Immature natural killer cell (primary cell): ENCODE results near the gene TMEM121B. TPM values are rescaled to one million over a fixed set of nuclear protein-coding genes. Genes with fewer than 3 reads are reported as not detected.

Experiments used
- DNase-seq, 3 donors: peaks; one replicate each; pipeline ENCODE4 v3.0.0; 2022; ENCODE audit warnings: mixed read lengths in 1 of 3
- H3K27ac Mint-ChIP-seq, 6 donors: one replicate each; pipeline ENCODE4 v1.8.0; 2020; ENCODE audit warnings: mixed read lengths in 6 of 6, mild to moderate bottlenecking in 5 of 6, inconsistent platforms in 4 of 6, moderate library complexity in 3 of 6
- H3K27me3 Mint-ChIP-seq, 3 donors: one replicate each; pipeline ENCODE4 v1.8.0; 2020 to 2021; ENCODE audit warnings: low read depth in 3 of 3, mild to moderate bottlenecking in 3 of 3, mixed read lengths in 3 of 3, moderate library complexity in 3 of 3, inconsistent platforms in 1 of 3
- H3K36me3 Mint-ChIP-seq, 3 donors: one replicate each; pipeline ENCODE4 v1.8.0; 2020; ENCODE audit warnings: mixed read lengths in 3 of 3, inconsistent platforms in 2 of 3, mild to moderate bottlenecking in 2 of 3
- H3K4me1 Mint-ChIP-seq, 2 donors: one replicate each; pipeline ENCODE4 v1.8.0; 2020; ENCODE audit warnings: inconsistent platforms in 2 of 2, mild to moderate bottlenecking in 2 of 2, mixed read lengths in 2 of 2, moderate library complexity in 1 of 2
- H3K4me3 Mint-ChIP-seq, 5 donors: one replicate each; pipeline ENCODE4 v1.8.0; 2020; ENCODE audit warnings: mild to moderate bottlenecking in 5 of 5, mixed read lengths in 5 of 5, inconsistent platforms in 3 of 5, moderate library complexity in 3 of 5
- H3K9me3 Mint-ChIP-seq, 6 donors: one replicate each; pipeline ENCODE4 v1.8.0; 2020; ENCODE audit warnings: mild to moderate bottlenecking in 6 of 6, mixed read lengths in 6 of 6, inconsistent platforms in 4 of 6, moderate library complexity in 3 of 6
- polyA plus RNA-seq, 3 donors: library from polyadenylated mRNA; unstranded; fragments of 300-500 nt; fragmentation: Illumina TruSeq; gene quantifications; one replicate each; pipeline ENCODE4 v1.2.3, GENCODE V29; 2021

TMEM121B gene
- polyA plus RNA-seq, 3 donors from 2014 or later = not detected

- Mint-ChIP-seq H3K4me3 (no peak overlapping the region), H3K9me3 (no peaks in the 10 kb centered on the region), H3K36me3 (peaks cover 0 to 8% (median 0%) of the 10 kb centered on the region in 3 donors), H3K27ac (no peak overlapping the region), H3K4me1 (no peaks in the 10 kb centered on the region), H3K27me3 (peaks cover 0 to 6% (median 0%) of the 10 kb centered on the region in 3 donors)
- DNase-seq = no peak
Observed at GRCh38 chr22:17131686-17132085, 10.5 kb upstream of the TMEM121B start.

DNA sequence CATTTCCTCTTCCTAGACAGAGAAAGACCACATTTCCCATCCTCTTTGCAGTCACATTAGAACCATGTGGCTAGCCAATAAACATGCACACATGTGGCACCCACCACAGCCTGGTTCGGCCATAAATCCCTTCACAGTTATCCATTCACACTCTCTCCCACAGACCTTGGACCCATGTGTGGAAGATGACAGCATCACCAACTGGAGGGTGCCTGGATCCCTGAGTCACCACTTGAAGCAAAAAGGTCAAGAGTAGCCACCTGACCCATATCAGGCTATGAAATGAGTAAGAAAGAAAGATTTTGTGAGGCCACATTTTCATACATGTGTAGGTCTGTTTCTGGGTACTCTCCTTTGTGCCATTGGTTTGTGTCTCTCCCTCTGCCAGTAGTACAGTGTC lies 9.0 kb upstream of the TMEM121B start:
- H3K4me3 Mint-ChIP-seq = no peak overlapping the region
- peaks cover 0 to 7% (median 0%) of the 10 kb centered on the region in 3 donors for H3K36me3 Mint-ChIP-seq
- H3K27me3 Mint-ChIP-seq = peaks cover 0 to 6% (median 0%) of the 10 kb centered on the region in 3 donors
- H3K9me3 Mint-ChIP-seq = no peaks in the 10 kb centered on the region
- no peaks in the 10 kb centered on the region for H3K4me1 Mint-ChIP-seq
- no peak for DNase-seq
- no peak overlapping the region for H3K27ac Mint-ChIP-seq

DNA sequence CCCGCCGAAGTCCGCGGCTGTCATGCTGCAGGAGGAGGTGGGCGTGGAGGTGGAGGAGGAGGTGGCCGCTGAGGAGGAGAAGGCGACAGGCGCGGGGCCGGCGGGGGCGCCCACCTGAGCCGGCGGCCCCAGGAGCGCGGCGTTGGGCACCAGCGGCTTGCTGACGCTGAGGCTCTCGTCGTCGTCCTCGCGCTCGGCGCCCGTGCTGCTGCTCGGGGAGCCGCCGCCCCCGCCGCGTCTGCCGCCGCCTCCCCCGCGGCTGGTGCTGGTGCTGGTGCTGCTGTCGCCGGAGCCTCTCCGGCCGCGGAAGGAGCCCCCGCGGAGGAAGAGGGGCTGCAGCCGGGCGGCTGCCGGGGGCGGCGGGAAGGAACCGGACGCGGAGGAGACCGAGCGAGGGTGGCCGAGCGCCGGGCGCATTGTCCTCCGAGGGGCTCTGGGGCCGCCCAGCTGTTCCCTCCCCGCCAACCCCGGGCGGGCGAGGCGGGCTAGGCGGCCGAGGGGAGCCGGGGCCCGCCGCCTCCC lies 388 bp downstream of the TMEM121B start:
- H3K36me3 Mint-ChIP-seq = no peaks in the 10 kb centered on the region
- peaks cover 7 to 19% (median 16%) of the 10 kb centered on the region in 3 donors for H3K27me3 Mint-ChIP-seq
- DNase-seq = no peak
- peaks cover 0 to 1% (median 0%) of the 10 kb centered on the region in 6 donors for H3K9me3 Mint-ChIP-seq
- H3K27ac Mint-ChIP-seq = no peak overlapping the region
- H3K4me1 Mint-ChIP-seq = peaks cover 33 to 43% of the 10 kb centered on the region in 2 donors
- no peak overlapping the region for H3K4me3 Mint-ChIP-seq

- no peak overlapping the region for H3K27ac Mint-ChIP-seq
- peak; percentile 49 to 68 (median 67) for DNase-seq
- H3K4me3 Mint-ChIP-seq = peak overlapping the region in 1 of 5 donors; percentile 52
- H3K36me3 Mint-ChIP-seq = no peaks in the 10 kb centered on the region
- peaks cover 38 to 48% of the 10 kb centered on the region in 2 donors for H3K4me1 Mint-ChIP-seq
- H3K9me3 Mint-ChIP-seq = peaks cover 0 to 1% (median 0%) of the 10 kb centered on the region in 6 donors
- H3K27me3 Mint-ChIP-seq = peaks cover 7 to 19% (median 16%) of the 10 kb centered on the region in 3 donors
Observed at GRCh38 chr22:17120281-17120680, 879 bp downstream of the TMEM121B start.

DNA sequence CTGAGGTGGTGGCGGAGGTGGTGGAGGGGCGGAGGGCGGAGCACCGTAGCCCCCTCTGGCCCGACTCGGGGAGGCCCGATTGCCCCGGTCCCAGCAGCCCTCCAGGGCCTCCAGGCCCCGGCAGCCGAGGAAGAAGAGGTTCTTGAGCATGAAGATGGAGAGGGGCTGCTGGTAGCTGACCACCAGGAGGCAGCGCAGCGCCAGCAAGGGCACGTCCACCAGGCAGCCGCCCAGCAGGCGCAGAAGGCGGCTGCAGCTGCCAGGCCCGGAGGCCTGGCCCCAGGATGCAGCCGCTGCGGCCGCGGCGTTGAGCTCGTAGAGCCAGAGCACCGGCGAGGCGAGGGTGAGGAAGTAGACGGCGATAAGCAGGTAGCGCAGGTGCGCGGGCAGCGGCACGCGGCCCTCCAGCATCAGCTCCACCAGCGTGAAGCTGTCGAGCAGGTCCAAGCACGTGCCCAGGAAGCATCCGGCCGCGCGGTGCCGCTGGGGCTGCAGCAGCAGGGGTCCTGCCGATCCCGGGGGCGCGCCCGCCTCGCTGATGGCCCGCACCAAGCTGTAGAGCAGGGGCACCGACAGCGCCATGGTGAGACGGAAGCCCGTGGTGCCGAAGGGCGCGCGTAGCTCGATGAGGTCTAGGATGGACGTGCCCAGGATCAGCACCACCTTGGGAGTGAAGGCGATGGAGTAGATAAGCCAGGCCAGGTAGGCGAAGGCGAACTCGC lies 1.5 kb downstream of the TMEM121B start:
- Mint-ChIP-seq H3K27ac (no peak overlapping the region), H3K36me3 (no peaks in the 10 kb centered on the region), H3K4me3 (peak overlapping the region in 3 of 5 donors; percentile 42 to 81 (median 59)), H3K4me1 (peaks cover 45 to 55% of the 10 kb centered on the region in 2 donors), H3K9me3 (peaks cover 0 to 1% (median 0%) of the 10 kb centered on the region in 6 donors), H3K27me3 (peaks cover 7 to 19% (median 16%) of the 10 kb centered on the region in 3 donors)
- DNase-seq = no peak

- Mint-ChIP-seq H3K4me3 (peak overlapping the region; percentile 66 to 82 (median 78)), H3K4me1 (peaks cover 45 to 58% of the 10 kb centered on the region in 2 donors), H3K9me3 (peaks cover 0 to 1% (median 0%) of the 10 kb centered on the region in 6 donors), H3K36me3 (no peaks in the 10 kb centered on the region), H3K27me3 (peaks cover 7 to 19% (median 16%) of the 10 kb centered on the region in 3 donors), H3K27ac (peak overlapping the region in 3 of 6 donors; percentile 31 to 77 (median 73))
- no peak for DNase-seq
Observed at GRCh38 chr22:17118342-17118741, 2.8 kb downstream of the TMEM121B start.

DNA sequence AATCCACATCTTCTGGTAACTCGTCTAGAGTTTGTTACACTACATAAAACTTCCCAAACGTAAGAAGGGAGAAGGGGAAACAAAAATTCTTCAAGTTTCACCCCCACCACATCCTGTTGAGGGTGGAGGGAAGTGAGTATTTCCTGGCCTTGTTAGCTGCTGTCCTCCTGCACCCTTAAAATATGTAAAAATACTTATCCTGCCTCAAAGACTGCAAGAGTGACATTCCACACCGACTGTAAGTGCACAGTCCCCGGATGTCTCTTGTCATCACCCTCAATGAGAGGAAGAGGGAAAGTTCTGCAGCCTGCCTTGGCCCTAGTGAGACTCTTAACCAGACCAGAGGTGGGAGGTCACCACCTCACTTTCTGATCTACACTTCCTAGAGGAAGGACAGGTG lies 3.3 kb downstream of the TMEM121B start:
- peaks cover 45 to 58% of the 10 kb centered on the region in 2 donors for H3K4me1 Mint-ChIP-seq
- peak in 1 of 3 donors; percentile 5 for DNase-seq
- no peaks in the 10 kb centered on the region for H3K36me3 Mint-ChIP-seq
- peak overlapping the region; percentile 66 to 82 (median 78) for H3K4me3 Mint-ChIP-seq
- H3K27me3 Mint-ChIP-seq = peaks cover 7 to 19% (median 16%) of the 10 kb centered on the region in 3 donors
- H3K9me3 Mint-ChIP-seq = peaks cover 0 to 1% (median 0%) of the 10 kb centered on the region in 6 donors
- H3K27ac Mint-ChIP-seq = peak overlapping the region in 4 of 6 donors; percentile 27 to 77 (median 52)

- Mint-ChIP-seq H3K4me1 (peaks cover 45 to 58% of the 10 kb centered on the region in 2 donors), H3K27ac (peak overlapping the region in 3 of 6 donors; percentile 31 to 73 (median 52)), H3K9me3 (peaks cover 0 to 1% (median 0%) of the 10 kb centered on the region in 6 donors), H3K4me3 (peak overlapping the region; percentile 66 to 82 (median 78)), H3K27me3 (peaks cover 7 to 17% (median 16%) of the 10 kb centered on the region in 3 donors), H3K36me3 (no peaks in the 10 kb centered on the region)
- no peak for DNase-seq
Observed at GRCh38 chr22:17117400-17117799, 3.8 kb downstream of the TMEM121B start.

DNA sequence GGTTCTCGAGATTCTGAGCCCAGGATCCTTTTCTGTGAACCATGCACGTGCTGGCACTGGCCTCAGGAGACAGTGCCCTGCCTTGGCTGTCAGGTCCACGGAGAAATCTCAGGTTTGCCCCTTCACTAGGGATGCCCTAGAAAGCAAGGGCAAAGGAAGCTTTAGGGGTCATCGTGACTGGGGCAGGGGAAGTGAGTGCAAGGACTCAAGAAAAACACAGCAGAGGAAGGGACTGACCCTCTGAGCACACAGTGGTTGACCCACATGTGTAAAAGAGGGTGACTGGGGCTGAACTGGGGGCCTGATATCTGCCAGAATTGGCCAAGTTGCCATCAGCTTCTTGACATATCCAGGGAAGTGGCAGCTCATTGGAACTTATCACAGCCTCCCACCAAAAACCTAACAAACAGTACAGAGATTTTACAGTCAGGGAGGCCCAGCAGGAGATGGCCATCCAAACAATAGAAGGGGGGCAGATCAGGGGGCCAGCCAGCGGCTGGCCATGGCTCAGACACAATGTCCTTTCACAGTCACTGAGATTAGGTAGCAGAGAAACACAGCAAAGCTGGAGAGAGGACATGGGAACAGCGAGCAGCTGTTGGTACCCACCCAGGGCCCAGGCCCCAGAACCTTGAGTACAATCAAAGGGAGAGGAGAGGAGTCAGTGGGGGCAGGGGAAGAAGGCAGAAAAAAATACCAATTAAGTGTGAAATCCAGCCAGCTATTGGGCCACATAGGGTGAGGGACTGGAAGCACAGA lies 4.4 kb downstream of the TMEM121B start:
- peaks cover 3 to 12% (median 11%) of the 10 kb centered on the region in 3 donors for H3K27me3 Mint-ChIP-seq
- peak overlapping the region; percentile 51 to 78 (median 69) for H3K4me3 Mint-ChIP-seq
- peak overlapping the region; percentile 5 to 65 (median 30) for H3K27ac Mint-ChIP-seq
- no peak for DNase-seq
- peaks cover 45 to 55% of the 10 kb centered on the region in 2 donors for H3K4me1 Mint-ChIP-seq
- no peaks in the 10 kb centered on the region for H3K36me3 Mint-ChIP-seq
- peaks cover 0 to 1% (median 0%) of the 10 kb centered on the region in 6 donors for H3K9me3 Mint-ChIP-seq

GRCh38 chr22:17115945-17116565 lies 5.1 kb downstream of the TMEM121B start:
- no peak for DNase-seq
- H3K27me3 Mint-ChIP-seq = peaks cover 3 to 10% (median 7%) of the 10 kb centered on the region in 3 donors
- peak overlapping the region; percentile 51 to 78 (median 69) for H3K4me3 Mint-ChIP-seq
- H3K4me1 Mint-ChIP-seq = peaks cover 45 to 50% of the 10 kb centered on the region in 2 donors
- H3K27ac Mint-ChIP-seq = peak overlapping the region; percentile 18 to 65 (median 37)
- H3K9me3 Mint-ChIP-seq = peaks cover 0 to 1% (median 0%) of the 10 kb centered on the region in 6 donors
- H3K36me3 Mint-ChIP-seq = peaks cover 0 to 7% (median 0%) of the 10 kb centered on the region in 3 donors

DNA sequence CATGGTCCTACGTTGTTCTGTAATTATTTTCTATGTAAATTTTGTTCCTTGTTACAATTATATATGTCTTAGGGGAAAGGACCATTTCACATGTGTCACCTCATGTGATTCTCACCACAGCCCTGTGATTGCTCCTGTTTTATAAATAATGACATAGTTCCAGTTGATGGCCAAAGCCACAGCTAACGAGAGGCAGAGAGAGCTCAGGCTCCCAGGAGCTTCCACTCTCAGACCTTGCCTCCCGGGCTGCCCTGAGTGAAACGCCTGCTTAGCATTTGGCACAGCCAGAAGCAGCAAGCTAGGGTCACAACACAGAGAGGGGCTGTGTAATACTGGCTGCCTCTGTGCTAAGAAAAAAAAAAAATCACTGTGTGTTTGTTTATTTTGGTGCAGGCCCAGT lies 5.9 kb downstream of the TMEM121B start:
- peaks cover 0 to 1% (median 0%) of the 10 kb centered on the region in 6 donors for H3K9me3 Mint-ChIP-seq

DNA sequence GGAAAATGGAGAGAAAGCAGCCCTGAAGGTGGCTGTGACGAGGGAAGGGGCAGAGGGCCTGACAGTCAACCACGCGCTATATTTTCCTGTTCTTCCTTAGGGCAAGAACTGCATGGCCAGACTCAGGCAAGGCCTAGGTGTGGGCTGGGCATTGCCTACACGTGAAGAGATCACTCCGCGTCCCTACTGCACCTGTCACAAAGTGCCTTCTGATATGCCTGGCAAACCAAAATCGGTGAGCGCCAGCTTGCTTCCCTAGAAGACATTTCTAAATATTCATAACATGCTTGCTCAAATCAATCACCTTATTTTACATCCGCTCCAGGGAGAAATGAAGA lies 6.3 kb downstream of the TMEM121B start:
- no peak overlapping the region for H3K4me3 Mint-ChIP-seq
- H3K4me1 Mint-ChIP-seq = peaks cover 45 to 50% of the 10 kb centered on the region in 2 donors
- H3K27ac Mint-ChIP-seq = peak overlapping the region in 1 of 6 donors; percentile 40
- H3K27me3 Mint-ChIP-seq = peaks cover 3 to 9% (median 7%) of the 10 kb centered on the region in 3 donors
- H3K36me3 Mint-ChIP-seq = peaks cover 0 to 10% (median under 1%) of the 10 kb centered on the region in 3 donors
- peaks cover 0 to 1% (median 0%) of the 10 kb centered on the region in 6 donors for H3K9me3 Mint-ChIP-seq
- DNase-seq = no peak

More for the DNA sequence above, 5.9 kb downstream of the TMEM121B start:
- H3K27me3 Mint-ChIP-seq = peaks cover 3 to 10% (median 7%) of the 10 kb centered on the region in 3 donors
- peaks cover 45 to 50% of the 10 kb centered on the region in 2 donors for H3K4me1 Mint-ChIP-seq
- H3K36me3 Mint-ChIP-seq = peaks cover 0 to 9% (median 0%) of the 10 kb centered on the region in 3 donors
- peak overlapping the region in 2 of 6 donors; percentile 54 to 65 for H3K27ac Mint-ChIP-seq
- peak overlapping the region in 1 of 5 donors; percentile 58 for H3K4me3 Mint-ChIP-seq
- DNase-seq = no peak
